Transverse colon (tissue), 4 donors: Measurements from ENCODE around the gene COG5. TPM values are rescaled to one million over a fixed set of nuclear protein-coding genes. Genes with fewer than 3 reads are reported as not detected.

ENCODE experiments used
- DNase-seq: peaks from one replicate; pipeline ENCODE4 v3.0.0-alpha.2; 2019
- H3K27ac ChIP-seq, 4 donors: fragments of 200-600 bp; sonication (generic); 2 replicates each; pipeline ENCODE4 v1.5.1; 2016 to 2018; ENCODE audit warnings: inconsistent platforms in 4 of 4
- H3K27me3 ChIP-seq: fragments of 200-600 bp; sonication (generic); 2 replicates; pipeline ENCODE4 v1.5.1; 2017; ENCODE audit warnings: inconsistent platforms
- H3K36me3 ChIP-seq, 4 donors: fragments of 200-600 bp; sonication (generic); 2 replicates each; pipeline ENCODE4 v1.5.1; 2017 to 2019; ENCODE audit warnings: inconsistent platforms in 4 of 4
- H3K4me1 ChIP-seq, 4 donors: fragments of 200-600 bp; sonication (generic); 2 replicates each; pipeline ENCODE4 v1.5.1; 2017 to 2020; ENCODE audit warnings: inconsistent platforms in 4 of 4
- H3K4me3 ChIP-seq, 4 donors: fragments of 200-600 bp; sonication (generic); 1 replicate in 1 of 4; 2 replicates in 3 of 4; pipeline versions ENCODE4 v1.5.1 to v1.6.1; 2017 to 2019; ENCODE audit warnings: inconsistent platforms in 4 of 4
- H3K9me3 ChIP-seq, 2 donors: fragments of 200-600 bp; sonication (generic); 2 replicates each; pipeline ENCODE4 v1.5.1; 2017 to 2019; ENCODE audit warnings: inconsistent platforms in 2 of 2
- EP300 ChIP-seq: sonication (generic); formaldehyde crosslinking; IDR thresholded peaks from one replicate; pipeline ENCODE4 v1.6.1; 2017; ENCODE audit warnings: antibody characterized with exemption, low read depth
- POLR2A ChIP-seq: fragments of 450-650 bp; IDR thresholded peaks from one replicate; pipeline ENCODE4 v1.6.1; 2016; ENCODE audit warnings: antibody characterized with exemption, mild to moderate bottlenecking, moderate library complexity
- POLR2AphosphoS5 ChIP-seq, 3 donors: sonication (generic); formaldehyde crosslinking; IDR thresholded peaks; one replicate each; pipeline ENCODE4 v1.6.1; 2016; ENCODE audit warnings: antibody characterized with exemption in 3 of 3
- WGBS, 2 donors: methylation state at CpG; one replicate each; pipeline ENCODE4 v1.1.5; 2018; ENCODE audit warnings: low coverage in 1 of 2; 5-methylcytosine and 5-hydroxymethylcytosine counted together
- in situ Hi-C, 4 donors: fragments of 200-750 bp; cut with MboI; loops; one replicate each; pipeline versions ENCODE4 v1.15.0 to v1.15.1; 2017; ENCODE audit warnings: low sequenced_read_pairs in 3 of 4, low pct_ligation_motif_present in 1 of 4, low pct_unique_long_range_greater_than_20kb in 1 of 4
- intact Hi-C: fragments of 100-400 bp; cut with DNase I; formaldehyde crosslinking; loops from one replicate; pipeline ENCODE4 v1.15.1; 2023; ENCODE audit warnings: low total_unique reads
- total RNA-seq, 4 donors: library from RNA; depleted of rRNA; stranded (reverse); fragments of >200 nt; gene quantifications; one replicate each; pipeline ENCODE4 v1.1.0, GENCODE V29; 2016
- TF ChIP-seq, protein P1 (sequence below), 5 experiments: fragments of 200-600 bp in 3 of 5; fragments of 450-650 bp in 2 of 5; sonication (generic) in 3 of 5; IDR thresholded peaks; 1 replicate in 2 of 5; 2 replicates in 3 of 5; pipeline ENCODE4 v1.5.1; 2016 to 2017; ENCODE audit warnings: antibody characterized with exemption in 5 of 5, inconsistent platforms in 3 of 5, mild to moderate bottlenecking in 2 of 5, moderate library complexity in 1 of 5

The COG5 gene
- total RNA-seq, 4 donors from 2014 or later, result 15.7 to 48.2 (median 35.7) TPM

DNA sequence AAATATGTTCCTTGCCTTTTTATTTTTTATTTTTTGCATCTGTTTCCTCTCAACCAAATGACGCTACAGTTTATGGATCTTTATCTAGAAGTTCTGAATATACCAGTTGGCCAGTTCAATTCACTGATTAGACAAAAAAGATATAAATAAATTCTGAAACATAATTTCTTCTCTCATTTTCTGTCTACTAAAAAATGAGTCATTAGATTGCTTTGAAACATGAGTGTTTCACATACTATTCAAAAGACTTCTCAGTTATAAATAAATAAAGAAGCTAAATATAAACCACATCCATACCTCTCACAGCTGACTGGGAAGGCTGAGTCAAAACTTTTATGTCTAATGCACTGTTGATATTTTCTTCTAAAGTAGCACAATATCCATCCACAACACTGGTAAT is 191.4 kb downstream of the COG5 start:
- no peaks in the 10 kb centered on the region for H3K36me3 ChIP-seq
- H3K27me3 ChIP-seq, result no peaks in the 10 kb centered on the region
- no peak overlapping the region for H3K4me3 ChIP-seq
- TF ChIP-seq POLR2A, result no peak
- TF ChIP-seq, protein P1, sequence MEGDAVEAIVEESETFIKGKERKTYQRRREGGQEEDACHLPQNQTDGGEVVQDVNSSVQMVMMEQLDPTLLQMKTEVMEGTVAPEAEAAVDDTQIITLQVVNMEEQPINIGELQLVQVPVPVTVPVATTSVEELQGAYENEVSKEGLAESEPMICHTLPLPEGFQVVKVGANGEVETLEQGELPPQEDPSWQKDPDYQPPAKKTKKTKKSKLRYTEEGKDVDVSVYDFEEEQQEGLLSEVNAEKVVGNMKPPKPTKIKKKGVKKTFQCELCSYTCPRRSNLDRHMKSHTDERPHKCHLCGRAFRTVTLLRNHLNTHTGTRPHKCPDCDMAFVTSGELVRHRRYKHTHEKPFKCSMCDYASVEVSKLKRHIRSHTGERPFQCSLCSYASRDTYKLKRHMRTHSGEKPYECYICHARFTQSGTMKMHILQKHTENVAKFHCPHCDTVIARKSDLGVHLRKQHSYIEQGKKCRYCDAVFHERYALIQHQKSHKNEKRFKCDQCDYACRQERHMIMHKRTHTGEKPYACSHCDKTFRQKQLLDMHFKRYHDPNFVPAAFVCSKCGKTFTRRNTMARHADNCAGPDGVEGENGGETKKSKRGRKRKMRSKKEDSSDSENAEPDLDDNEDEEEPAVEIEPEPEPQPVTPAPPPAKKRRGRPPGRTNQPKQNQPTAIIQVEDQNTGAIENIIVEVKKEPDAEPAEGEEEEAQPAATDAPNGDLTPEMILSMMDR (IDR thresholded peaks at IDR 0.05), result no peak
- TF ChIP-seq EP300, result no peak
- no peak for TF ChIP-seq POLR2AphosphoS5 (IDR thresholded peaks at IDR 0.05)
- no peaks in the 10 kb centered on the region for H3K9me3 ChIP-seq
- intact Hi-C loops, result no loop called here
- WGBS, 2 donors, result 80 to 83% methylated on average over 1 of the region's 1 CpG
- in situ Hi-C loops, result no loop called here
- no peak for DNase-seq
- no peak overlapping the region for H3K27ac ChIP-seq
- H3K4me1 ChIP-seq, result no peaks in the 10 kb centered on the region

DNA sequence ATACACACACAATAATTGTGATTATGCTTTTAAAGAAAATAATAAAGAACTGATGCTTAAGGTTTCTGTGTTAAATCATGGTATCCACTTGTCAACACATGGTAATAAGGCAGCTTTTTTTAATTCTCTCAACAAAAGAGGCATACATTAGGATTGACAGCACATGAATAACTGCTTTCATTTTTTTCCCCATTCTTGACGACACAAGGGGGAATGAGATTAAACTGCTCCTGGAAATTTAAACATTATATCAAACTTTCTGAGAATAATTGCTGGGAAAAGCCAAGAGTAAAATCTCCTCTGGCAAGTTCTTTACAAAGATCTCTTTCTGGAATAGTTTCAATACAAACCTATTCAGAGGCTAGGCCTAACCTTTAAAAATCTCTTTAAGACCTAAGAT is 192.9 kb downstream of the COG5 start:
- H3K27ac ChIP-seq, result no peak overlapping the region
- in situ Hi-C loops, result no loop called here
- no peaks in the 10 kb centered on the region for H3K9me3 ChIP-seq
- no peaks in the 10 kb centered on the region for H3K4me1 ChIP-seq
- no peak overlapping the region for H3K4me3 ChIP-seq
- 79 to 85% methylated on average over 1 of the region's 1 CpG for WGBS, 2 donors
- H3K27me3 ChIP-seq, result no peaks in the 10 kb centered on the region
- intact Hi-C loops, result no loop called here
- DNase-seq, result no peak
- TF ChIP-seq POLR2AphosphoS5 (IDR thresholded peaks at IDR 0.05) (no peak), POLR2A (no peak), EP300 (no peak)
- TF ChIP-seq, protein P1 (IDR thresholded peaks at IDR 0.05), result no peak
- no peaks in the 10 kb centered on the region for H3K36me3 ChIP-seq

DNA sequence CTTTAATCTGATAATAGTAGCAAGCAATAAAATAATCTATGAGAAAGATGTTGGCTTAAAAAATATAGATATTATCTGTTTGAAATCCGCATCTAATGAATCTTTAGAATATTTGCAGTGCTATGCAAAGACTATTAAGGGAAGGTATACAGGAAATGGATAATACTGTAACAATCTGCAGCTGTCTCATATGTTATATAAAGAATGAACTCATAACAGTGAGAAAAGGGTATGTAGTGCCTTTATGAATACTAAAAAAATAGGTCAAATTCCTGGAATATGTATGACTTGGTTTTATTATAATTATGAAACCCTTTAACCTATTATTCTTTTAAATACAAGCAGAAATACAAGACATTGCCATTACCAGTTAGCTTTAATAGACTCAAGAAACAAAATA is 198.9 kb downstream of the COG5 start:
- intact Hi-C loops, result no loop called here
- Histone ChIP-seq H3K36me3 (peaks cover 0 to 30% (median 11%) of the 10 kb centered on the region in 4 donors), H3K27ac (no peak overlapping the region), H3K4me3 (no peak overlapping the region), H3K27me3 (no peaks in the 10 kb centered on the region), H3K9me3 (no peaks in the 10 kb centered on the region), H3K4me1 (no peaks in the 10 kb centered on the region)
- no peak for DNase-seq
- WGBS, 2 donors, result 80 to 93% methylated on average over 1 of the region's 1 CpG
- in situ Hi-C loops, result no loop called here
- TF ChIP-seq, protein P1 (IDR thresholded peaks at IDR 0.05), result no peak
- TF ChIP-seq POLR2A (no peak), POLR2AphosphoS5 (IDR thresholded peaks at IDR 0.05) (no peak), EP300 (no peak)

DNA sequence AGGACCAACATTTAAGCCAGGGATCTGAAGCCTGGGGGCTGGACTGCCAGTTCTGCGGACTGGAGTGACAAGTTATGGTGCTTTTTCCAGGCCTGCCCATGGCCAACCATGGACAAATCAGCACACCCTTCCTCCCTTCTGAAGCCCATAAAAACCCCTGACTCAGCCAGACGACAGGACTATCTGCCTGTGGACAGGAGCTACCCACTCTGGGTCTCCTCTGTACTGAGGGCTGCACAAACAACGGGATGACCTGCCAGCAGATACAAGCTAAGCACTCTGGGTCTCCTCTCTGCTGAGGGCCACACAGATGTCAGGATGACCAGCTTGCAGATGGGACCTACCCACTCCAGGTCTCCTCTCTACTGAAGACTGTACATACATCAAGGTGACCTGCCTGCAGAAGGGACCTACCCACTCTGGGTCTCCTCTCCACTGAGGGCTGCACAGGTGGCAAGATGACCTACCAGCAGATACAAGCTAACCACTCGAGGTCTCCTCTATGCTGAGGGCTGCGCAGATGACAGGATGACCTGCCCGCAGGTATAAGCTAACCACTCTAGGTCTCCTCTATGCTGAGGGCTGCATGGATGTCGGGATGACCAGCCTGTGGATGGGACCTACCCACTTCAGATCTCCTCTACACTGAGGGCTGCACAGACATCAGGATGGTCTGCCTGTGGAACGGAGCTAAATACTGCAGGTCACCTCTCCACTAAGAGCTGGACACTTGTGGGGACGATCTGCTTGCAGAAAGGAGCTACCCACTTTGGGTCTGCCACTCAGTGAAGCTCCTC is 204.0 kb downstream of the COG5 start:
- DNase-seq, result no peak
- peaks cover 0 to 37% (median 13%) of the 10 kb centered on the region in 4 donors for H3K36me3 ChIP-seq
- 93 to 94% methylated on average over 2 to 9 of the region's 9 CpGs for WGBS, 2 donors
- H3K9me3 ChIP-seq, result no peaks in the 10 kb centered on the region
- H3K27me3 ChIP-seq, result no peaks in the 10 kb centered on the region
- no peaks in the 10 kb centered on the region for H3K4me1 ChIP-seq
- in situ Hi-C loops, result no loop called here
- intact Hi-C loops, result no loop called here
- H3K4me3 ChIP-seq, result no peak overlapping the region
- TF ChIP-seq POLR2A, result no peak
- TF ChIP-seq EP300, result no peak
- TF ChIP-seq, protein P1 (IDR thresholded peaks at IDR 0.05), result no peak
- TF ChIP-seq POLR2AphosphoS5 (IDR thresholded peaks at IDR 0.05), result no peak
- no peak overlapping the region for H3K27ac ChIP-seq
